HG03354 (cell line): ENCODE measurements around the gene KHK.

Experiments
- ATAC-seq: cut with Tn5 transposase; IDR thresholded peaks from one replicate; pipeline ENCODE4 v1.9.1; 2021; ENCODE audit warnings: mild to moderate bottlenecking; ENCODE audit not compliant: unreplicated experiment, poor library complexity, severe bottlenecking

KHK gene

DNA sequence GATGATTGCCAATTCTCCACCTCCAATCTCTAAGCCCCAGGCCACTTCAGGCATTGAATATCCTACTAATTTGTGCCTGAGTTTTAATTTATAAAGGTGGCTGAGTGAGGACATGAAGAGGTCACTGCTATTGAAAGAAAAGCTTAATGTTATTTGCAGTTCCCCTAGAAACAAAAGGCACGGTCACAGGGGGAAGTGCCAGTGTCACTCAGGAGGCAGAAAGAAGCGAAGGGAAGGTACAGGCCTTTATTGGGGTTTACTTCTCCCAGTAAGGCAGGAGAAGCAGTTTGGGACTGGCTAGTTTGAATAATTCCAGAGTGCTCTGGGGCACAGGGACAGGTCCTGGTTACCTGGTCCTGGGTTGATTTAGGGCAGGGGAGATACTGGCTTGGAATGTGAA, 35.3 kb downstream of the KHK start:
- no peak for ATAC-seq

DNA sequence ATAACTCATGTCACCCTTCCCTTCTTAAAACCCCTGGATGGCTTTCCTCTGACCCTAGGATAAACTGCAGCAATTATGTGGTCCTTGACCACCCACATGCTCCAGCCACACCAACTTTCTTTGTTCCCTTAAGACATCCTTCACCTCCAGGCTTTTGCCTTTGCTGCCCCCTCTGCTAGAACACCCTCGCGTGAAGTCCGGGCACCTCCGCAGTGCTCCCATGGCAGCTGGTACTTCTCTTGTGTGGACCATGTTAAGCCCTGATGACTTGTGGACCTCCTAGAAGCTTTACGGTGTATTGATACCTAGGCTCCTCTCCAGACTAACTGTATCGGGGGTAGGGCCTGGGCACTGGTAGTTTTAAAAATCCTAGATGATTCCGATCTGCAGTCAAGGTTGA, 36.2 kb downstream of the KHK start:
- no peak for ATAC-seq

DNA sequence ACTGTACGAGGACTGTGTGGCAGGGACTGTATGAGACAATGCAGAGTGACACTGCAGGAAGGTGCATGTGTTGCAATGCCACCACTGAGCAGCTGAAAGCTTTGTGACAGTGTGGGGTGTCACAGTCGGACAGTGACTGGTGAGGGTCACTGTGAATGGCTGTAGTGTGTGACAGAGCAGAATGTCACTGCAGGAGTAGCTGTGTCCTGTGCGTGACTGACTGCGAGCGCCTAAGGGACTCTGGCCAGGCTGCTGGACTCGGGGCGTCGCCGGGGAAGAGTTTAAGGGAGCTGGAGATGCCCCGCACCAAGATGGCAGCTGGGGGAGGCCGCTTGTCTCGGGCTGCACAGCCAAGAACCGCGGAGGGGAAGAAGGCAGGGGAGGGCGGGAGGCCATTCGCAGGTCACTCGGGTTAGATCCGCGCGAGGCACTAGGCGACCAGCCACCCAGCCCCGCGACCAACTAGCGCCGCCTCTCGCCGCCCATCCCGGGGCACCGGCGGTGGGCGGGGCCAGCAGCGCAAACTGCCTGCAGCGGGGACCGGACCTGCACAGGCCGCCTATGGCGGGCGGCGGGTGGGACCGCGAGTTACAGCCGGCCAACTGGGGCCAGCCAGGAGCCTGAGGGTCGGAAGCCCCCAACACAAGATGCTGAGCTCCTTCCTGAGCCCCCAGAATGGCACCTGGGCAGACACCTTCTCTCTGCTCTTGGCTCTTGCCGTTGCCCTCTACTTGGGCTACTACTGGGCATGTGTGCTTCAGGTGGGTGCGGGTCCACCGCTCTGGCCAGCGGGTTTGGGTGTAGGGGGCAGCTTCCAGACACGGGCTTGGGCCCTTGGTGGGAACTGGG, 37.0 kb downstream of the KHK start, which contains the start of gene ABHD1:
TSS of gene ABHD1 (plus strand) at position 514 of the 849 bp plus-strand sequence. CDS start at position 648, 134 bp downstream.
- no peak for ATAC-seq

DNA sequence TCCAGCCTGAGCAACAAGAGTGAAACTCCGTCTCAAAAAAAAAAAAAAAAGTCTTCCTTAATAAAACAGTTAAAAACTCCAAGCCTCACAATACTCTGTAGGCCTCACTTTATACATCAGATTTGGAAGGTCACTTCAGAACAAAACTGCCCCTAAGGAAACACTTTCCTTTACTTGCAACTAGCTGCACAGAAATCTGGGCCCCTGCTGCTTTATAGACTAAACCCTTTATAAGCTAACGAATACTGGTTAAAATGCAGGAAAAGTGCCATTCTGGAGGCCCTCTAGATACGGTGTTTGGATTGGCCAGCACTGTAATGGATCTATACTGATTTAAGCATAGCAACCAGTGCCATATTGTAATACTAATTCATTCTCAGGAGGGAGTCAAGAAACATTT, 38.5 kb downstream of the KHK start:
- ATAC-seq: no peak

DNA sequence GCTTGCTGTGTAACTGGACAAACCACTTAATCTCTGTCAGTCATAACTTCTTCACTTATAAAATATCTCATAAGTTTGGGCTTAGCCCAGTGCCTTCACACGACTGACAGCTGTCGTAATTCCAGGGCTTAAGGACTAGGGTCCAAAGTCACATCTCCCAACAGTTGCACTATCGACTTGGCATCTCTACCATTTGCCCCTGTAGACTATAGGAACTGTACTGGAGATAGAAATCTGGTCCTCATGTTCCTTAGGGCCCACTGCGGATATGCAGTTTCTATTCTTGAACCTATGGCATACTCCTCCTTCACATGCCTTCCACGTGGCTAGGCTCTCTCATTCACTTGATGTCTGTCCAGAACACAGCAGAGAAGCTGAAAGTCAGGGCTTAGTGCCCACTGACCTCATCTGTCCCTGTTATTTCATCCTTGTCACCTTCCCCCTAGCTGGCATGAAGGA, 39.7 kb downstream of the KHK start:
- ATAC-seq: no peak

DNA sequence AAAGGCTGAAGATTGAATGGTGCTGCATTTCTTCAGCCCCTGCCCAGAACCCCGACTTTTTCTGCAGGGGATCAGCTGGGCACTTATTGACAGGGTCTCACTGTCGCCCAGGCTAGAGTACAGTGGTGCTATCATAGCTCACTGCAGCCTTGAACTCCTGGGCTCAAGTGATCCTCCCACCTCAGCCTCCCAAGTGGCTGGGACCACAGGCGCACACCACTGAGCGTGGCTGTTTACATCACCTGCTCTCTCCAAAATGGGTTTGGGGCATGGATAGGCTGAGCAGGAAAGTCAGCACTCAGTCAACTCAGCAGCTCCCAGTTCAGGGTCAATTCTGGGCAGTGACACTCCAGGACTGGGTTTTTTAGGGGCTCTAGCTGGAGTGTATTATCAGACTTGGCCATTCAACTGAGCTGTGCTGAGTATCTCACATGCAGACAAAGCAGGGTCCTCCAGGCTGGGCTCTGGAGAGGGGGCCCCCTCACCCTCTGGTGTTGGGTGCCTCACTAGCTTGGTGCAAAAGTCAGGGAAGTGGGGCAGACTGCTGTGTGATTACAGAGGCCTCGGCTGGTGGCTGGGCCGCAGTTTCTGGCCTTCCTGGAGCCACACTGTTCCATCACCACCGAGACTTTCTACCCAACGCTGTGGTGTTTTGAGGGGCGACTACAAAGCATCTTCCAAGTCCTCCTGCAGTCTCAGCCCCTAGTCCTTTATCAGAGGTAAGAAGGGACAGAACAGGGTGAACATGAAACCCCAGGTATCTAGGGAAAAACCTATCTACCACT, 41.5 kb downstream of the KHK start:
- ATAC-seq: no peak

DNA sequence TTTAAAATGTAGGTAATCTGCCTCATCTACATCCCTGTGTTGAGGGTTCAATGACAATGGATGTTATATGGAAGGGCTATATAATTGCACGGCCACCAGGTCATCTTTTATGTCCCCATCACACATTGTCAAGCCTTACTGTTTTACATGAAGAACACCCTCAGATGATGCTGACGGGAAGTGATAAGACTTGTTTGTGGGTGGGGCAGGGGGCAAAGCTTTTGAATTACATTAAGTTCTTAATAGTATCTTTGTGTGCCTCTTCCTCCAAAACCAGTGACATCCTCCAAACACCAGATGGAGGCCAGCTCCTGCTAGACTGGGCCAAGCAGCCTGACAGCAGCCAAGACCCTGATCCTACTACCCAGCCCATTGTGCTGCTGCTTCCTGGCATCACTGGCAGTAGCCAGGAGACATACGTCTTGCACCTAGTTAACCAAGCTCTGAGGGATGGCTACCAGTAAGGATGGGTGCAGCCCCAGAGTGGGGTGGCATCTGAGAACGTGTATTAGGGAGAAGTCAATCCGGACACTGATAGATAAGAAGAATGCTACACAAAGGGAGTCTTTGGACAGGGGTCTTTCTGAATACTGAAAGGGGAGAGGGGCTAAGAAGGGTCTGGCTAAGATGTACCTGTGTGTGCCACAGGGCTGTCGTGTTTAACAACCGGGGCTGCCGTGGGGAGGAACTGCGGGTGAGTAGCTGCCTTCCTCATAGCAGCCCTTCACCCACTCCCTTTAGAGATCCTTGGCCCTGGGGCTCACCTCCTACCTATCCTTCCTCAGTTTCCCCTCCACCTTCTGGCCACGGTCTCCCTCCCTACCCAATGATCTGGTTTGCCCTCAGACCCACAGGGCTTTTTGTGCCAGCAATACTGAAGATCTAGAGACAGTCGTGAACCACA, 42.3 kb downstream of the KHK start:
- no peak for ATAC-seq

DNA sequence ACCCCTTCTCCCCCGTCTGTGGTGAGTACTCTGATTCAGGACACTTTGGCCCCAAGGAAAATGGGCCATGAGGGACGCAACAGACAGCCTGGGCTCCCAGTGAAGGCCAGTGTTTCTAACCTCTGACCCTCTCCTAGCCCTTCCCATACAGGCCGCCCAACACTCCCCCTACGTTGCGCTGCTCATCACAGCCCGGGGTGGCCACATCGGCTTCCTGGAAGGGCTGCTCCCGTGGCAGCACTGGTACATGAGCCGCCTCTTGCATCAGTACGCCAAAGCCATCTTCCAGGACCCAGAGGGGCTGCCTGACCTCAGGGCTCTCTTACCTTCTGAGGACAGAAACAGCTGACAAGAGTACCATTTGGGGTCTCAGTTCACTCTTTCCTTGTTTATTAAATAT, 43.8 kb downstream of the KHK start:
- ATAC-seq: no peak

DNA sequence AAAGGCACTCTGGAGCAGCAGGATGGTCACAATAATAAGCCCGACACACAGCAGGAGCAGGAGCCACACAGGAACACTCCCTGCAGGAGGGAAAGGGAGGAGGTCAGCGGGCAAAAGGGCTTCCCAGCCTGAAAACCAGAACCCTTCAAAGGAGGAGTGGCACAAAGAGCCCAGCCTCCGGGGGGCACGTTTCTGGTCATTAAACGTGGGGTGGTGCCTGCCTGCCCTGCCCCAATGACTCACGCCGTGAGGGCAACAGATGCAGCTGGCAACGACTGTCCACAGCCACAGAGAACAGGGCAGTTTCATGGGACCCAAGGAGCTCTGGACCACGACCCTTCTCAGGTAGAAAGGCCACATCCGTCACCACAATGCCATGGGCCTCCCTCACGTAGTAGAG, 44.9 kb downstream of the KHK start:
- no peak for ATAC-seq

DNA sequence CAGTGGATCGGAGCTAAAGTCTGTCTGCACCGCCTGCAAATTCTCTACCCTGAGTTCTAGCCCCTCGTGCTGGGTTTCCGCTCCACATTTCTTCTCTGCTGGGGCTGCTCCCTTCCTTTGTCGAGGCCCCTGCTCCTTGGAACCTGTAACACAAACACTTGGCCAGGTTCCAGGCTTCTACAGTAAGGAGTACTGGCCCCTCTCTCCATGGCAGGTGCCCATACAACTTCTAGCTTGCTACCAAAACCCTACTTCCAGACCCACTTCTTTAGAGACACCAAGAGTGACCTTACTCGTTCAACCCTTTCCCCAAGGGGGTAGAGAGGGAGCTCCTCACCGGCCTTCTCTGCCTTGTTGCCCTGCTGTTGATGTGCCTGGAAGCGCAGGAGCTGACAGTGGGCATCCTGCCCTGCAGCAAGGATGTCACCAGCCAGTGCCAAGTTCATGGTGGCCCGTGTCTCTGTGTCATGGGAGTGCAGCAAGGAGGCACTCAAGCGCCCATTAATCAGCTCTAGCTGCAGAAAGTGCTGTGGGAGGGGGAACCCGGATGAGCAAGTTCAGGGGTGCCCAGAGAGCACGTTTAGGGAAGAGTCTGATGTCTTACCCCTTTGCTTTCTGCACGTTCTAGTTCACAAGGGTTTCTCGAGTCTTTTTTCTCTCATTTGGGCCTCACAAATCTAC, 46.8 kb downstream of the KHK start:
- no peak for ATAC-seq

DNA sequence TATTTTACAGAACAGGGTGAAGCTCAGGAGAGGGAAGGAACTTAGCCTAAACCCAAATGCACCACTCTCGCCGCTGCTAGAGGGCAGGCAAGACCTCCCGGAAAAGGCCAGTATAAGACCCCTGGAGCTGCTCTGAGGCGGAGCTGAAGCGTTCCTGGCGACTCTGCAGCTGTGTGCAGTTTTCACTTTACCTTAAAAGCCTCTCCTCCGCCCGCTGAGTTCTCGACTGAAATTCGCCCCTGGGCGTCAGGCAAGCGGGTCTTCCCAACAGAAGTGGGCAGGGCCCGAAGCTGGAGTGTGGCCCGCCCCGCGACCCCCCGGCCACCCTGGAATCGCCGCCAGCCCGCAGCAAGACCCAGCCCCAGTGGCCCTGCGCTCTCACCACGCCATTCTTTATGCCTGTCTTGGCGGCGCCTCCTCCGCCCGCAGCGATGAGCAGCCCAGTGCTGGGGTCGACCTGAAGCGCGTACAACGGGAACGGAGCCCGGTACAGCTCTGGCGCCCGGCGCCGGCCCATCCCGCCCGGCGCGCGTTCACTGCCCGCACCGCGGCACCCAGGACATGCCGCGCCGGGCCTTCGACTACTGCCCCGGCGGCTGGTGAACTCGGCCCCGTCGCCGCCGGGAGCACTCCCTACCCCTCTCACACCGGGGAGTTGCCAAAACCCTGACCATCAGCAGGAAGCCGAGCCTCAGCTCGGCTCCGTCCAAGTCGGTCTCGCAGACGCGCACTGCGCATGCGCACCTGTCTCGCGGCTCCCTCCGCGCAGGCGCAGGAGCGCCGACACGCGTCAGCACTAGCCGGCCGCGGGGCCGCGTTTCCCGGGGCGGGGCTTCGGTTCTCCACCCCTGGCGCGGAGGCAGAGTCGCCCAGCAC, 47.6 kb downstream of the KHK start, which contains the start of gene PREB:
TSS of gene PREB (minus strand) at position 732 of the 876 bp plus-strand sequence. CDS start at position 517, 215 bp downstream.
- ATAC-seq: peak; percentile 88

DNA sequence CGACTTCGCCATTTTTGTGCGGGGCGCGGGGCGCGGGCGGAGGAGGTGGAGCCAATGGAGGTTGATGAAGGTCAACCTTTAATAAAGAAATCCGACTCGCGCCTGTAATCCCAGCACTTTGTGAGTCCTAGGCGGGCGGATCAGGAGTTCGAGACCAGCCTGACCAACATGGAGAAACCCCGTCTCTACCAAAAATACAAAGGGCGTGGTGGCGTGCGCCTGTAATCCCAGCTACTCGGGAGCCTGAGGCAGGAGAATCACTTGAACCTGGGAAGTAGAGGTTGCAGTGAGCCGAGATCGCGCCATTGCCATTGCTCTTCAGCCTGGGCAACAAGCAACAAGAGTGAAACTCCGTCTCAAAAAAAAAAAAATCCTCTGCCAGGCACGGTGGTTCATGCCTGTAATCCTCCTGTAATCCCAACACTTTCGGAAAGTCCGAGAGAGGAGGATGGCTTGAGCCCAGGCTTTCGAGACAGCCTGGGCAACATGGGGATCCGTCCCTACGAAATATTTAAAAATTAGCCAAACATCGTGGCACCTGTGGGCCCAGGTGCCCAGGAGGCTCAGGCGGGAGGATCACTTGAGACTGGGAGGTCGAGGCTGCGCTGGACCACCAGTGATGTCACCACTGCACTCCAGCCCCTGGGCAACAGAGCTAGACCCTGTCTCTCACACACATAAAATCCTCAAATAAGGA, 48.4 kb downstream of the KHK start:
- no peak for ATAC-seq

DNA sequence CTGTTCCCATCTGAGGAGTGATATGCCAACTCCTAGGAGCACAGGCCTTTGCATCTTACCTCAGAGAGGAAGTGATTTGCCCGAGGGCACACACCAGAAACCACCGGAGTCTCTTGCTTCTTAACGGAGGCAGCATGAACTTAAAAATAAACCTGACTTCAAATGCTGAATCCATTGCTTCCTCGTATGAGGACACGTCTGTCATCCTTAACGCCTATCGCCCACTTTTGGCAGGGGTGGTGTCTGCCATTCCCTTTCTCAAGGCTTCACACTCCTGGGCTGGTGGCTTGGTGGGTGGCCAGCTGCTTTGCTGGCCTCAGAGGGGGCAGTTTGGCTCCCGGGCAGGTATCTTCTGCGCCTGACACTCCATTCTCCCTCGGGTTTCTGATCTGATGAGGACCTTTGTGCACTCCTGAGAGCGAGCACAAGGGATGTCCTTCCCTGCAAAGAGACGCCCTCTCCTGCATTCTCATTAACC, 48.9 kb downstream of the KHK start:
- ATAC-seq: no peak

DNA sequence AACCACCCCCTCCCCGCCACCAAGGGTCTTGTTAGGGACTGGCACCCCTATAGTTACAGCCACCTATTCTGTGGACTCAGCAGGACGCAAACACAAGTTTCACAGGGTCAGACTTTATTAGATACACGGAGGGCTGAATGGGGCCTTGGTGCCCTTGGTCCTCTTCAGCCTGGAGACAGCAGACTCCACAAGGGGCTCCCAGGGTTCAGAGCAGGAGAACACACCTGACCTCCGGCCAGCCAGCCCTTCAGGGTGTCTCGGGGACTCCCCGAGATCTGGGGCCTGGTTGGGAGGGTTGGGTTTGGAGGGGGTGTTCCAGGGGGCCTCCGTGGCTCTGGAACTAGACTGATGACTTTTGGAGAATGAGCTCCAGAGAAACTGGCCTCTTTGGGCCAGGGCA, 50.2 kb downstream of the KHK start:
- no peak for ATAC-seq

DNA sequence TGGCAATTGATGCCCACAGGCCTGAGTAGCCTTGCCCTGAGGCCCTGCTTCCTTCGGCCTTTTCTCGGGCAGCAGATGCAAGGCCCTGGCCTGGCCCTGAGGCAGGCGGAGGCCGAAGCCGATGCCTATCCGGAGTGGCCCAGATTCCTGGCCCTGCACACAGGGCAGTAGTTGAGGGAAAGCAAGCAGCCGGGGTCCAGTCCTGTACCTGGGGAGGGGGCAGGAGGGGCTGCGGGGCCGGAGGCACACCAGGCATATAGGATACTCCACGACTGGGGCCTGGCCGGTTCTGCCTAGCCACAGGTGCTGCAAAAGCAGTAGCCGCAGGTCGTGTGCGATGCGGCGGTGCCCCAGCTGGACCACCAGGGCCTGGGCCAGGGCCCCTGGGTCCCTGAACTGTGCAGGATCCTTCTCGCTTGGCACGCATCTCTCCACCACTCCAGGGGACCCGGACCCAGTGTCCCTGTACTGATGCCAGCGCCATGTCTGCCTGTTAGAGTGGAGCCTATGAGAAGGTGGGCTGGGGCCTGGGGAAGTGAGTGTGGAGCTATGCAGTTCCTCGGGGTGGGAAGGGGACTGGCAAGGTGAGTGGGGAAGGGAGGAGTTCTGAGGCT, 50.9 kb downstream of the KHK start:
- no peak for ATAC-seq

DNA sequence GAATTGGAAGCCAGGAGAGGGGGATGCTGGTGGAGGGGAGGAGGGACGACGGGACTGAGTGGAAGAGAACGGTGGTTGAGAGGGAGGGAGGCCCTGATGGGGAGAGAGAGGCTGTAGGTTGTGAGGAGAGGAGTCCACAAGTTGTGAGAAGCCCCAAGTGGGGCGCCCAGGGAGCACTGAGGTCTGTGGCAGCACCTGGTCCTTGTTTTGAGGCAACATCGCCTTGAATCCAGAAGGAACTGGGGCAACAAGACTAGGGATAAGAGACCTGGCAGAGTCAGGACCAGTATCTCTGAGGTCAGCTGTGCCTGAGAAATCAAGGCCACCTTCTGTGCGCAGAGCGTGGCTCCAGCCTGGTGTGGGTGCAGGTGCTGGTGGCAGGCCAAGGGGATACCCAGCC, 51.5 kb downstream of the KHK start:
- no peak for ATAC-seq

DNA sequence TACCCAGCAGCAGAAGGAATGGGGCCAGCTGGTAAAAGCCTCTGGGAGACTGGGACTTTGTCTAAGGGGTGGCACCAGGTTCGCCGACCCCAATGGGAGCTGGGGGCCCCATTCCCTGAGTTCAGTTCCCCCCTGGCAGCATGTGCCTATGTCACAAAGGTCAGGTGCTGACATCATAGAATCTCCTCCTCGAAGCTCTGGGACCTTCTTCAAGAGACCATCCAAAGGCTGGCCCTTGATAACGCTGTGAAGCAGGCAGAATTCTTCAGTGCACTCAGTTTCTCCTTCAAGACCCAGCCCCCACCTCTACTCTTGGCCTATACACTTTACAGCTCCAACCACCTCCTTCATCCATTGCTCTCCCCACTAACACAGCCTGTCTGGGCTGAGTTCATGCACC, 52.7 kb downstream of the KHK start, which contains the start of gene PRR30:
TSS of gene PRR30 (minus strand) at position 101 of the 400 bp plus-strand sequence. CDS start 1,081 bp downstream, outside the sequence.
- no peak for ATAC-seq
